Mammary epithelial cell (primary cell): Measurements from ENCODE around the gene HSD3B7.

Source experiments
- CTCF ChIP-seq, 2 donors: IDR thresholded peaks in 1 of 2; conservative IDR thresholded peaks in 1 of 2; 2 replicates each; pipeline ENCODE4 v1.5.1; 2011 to 2012; ENCODE audit warnings: inconsistent platforms in 2 of 2, low read length in 2 of 2, mild to moderate bottlenecking in 2 of 2, control low read depth in 1 of 2, low read depth in 1 of 2; ENCODE audit not compliant: insufficient read depth in 1 of 2; ENCODE audit errors: extremely low read depth in 1 of 2
- EZH2 ChIP-seq: IDR thresholded peaks from 2 replicates; pipeline ENCODE4 v1.6.1; 2012; ENCODE audit warnings: low read length, inconsistent platforms, borderline replicate concordance

GRCh38 chr16:30951193-30951592 is 33.8 kb upstream of the HSD3B7 start:
- TF ChIP-seq CTCF (conservative IDR thresholded peaks at IDR 0.05 in 1 of 2, IDR thresholded peaks at IDR 0.05 in 1 of 2; ENCODE audit: extremely low read depth in 1 of 2, insufficient read depth in 1 of 2, low read depth in 1 of 2, low read length in 2 of 2) (no peak), EZH2 (no peak)
